Measurements from ENCODE around the gene ZNF460.

The ZNF460 gene

GRCh38 chr19:57302727-57303401, 22.6 kb downstream of the ZNF460 start:
- Histone ChIP-seq H3K36me3 (ENCODE audit: low read length) (peaks cover 12% of the 10 kb centered on the region; the same call in 1 of the 2 replicates), H3K4me3 (ENCODE audit: insufficient read depth, low read length, poor library complexity, severe bottlenecking) (no peak overlapping the region), H3K9ac (ENCODE audit: low read length) (no peak overlapping the region), H3K79me2 (ENCODE audit: insufficient read depth, low read length) (peaks cover 33% of the 10 kb centered on the region), H3K27ac (ENCODE audit: low read depth, low read length) (no peak overlapping the region), H2AFZ (ENCODE audit: low read depth, low read length, severe bottlenecking) (no peak overlapping the region), H3K4me2 (ENCODE audit: low read depth, low read length, poor library complexity, severe bottlenecking) (no peak overlapping the region), H3K27me3 (ENCODE audit: low read length) (no peaks in the 10 kb centered on the region), H3F3A (ENCODE audit: insufficient read depth) (peaks cover 11% of the 10 kb centered on the region; the same call in 1 of the 2 replicates), H3K9me2 (replicated peaks; ENCODE audit: insufficient read depth, low read length) (no peaks in the 10 kb centered on the region), H3K9me3 (ENCODE audit: insufficient read depth, low read length) (no peaks in the 10 kb centered on the region), H4K20me1 (ENCODE audit: low read depth, low read length) (peaks cover 6% of the 10 kb centered on the region; the same call in 1 of the 2 replicates)
- TF ChIP-seq EZH2phosphoT487 (conservative IDR thresholded peaks at IDR 0.05; ENCODE audit: low read length) (no peak), CTCF (IDR thresholded peaks at IDR 0.05; ENCODE audit: insufficient read depth, low read length, poor library complexity, severe bottlenecking) (no peak)

GRCh38 chr19:57305056-57305455, 24.8 kb downstream of the ZNF460 start:
- Histone ChIP-seq H3K9me3 (ENCODE audit: insufficient read depth, low read length) (no peaks in the 10 kb centered on the region), H3K9ac (ENCODE audit: low read length) (no peak overlapping the region), H2AFZ (ENCODE audit: low read depth, low read length, severe bottlenecking) (no peak overlapping the region), H3K27ac (ENCODE audit: low read depth, low read length) (no peak overlapping the region), H3K4me2 (ENCODE audit: low read depth, low read length, poor library complexity, severe bottlenecking) (no peak overlapping the region), H4K20me1 (ENCODE audit: low read depth, low read length) (peaks cover 9% of the 10 kb centered on the region; the same call in 1 of the 2 replicates), H3F3A (ENCODE audit: insufficient read depth) (peaks cover 11% of the 10 kb centered on the region; the same call in 1 of the 2 replicates), H3K36me3 (ENCODE audit: low read length) (peaks cover 8% of the 10 kb centered on the region; the same call in 1 of the 2 replicates), H3K27me3 (ENCODE audit: low read length) (no peaks in the 10 kb centered on the region), H3K79me2 (ENCODE audit: insufficient read depth, low read length) (peaks cover 23% of the 10 kb centered on the region; the same call in 1 of the 2 replicates), H3K4me3 (ENCODE audit: insufficient read depth, low read length, poor library complexity, severe bottlenecking) (no peak overlapping the region), H3K9me2 (replicated peaks; ENCODE audit: insufficient read depth, low read length) (no peaks in the 10 kb centered on the region)
- TF ChIP-seq CTCF (IDR thresholded peaks at IDR 0.05; ENCODE audit: insufficient read depth, low read length, poor library complexity, severe bottlenecking) (no peak), EZH2phosphoT487 (conservative IDR thresholded peaks at IDR 0.05; ENCODE audit: low read length) (no peak)

GRCh38 chr19:57308514-57308913, 28.2 kb downstream of the ZNF460 start:
- no peak overlapping the region for H3K4me3 ChIP-seq (ENCODE audit: insufficient read depth, low read length, poor library complexity, severe bottlenecking)
- no peaks in the 10 kb centered on the region; the same call in 1 of the 2 replicates for H3K79me2 ChIP-seq (ENCODE audit: insufficient read depth, low read length)

More at GRCh38 chr19:57308514-57308913, 28.2 kb downstream of the ZNF460 start:
- no peak overlapping the region for H3K27ac ChIP-seq (ENCODE audit: low read depth, low read length)
- H3K27me3 ChIP-seq (ENCODE audit: low read length), result no peaks in the 10 kb centered on the region
- H3K36me3 ChIP-seq (ENCODE audit: low read length), result peaks cover 4% of the 10 kb centered on the region; the same call in 1 of the 2 replicates
- H2AFZ ChIP-seq (ENCODE audit: low read depth, low read length, severe bottlenecking), result no peak overlapping the region
- H3K9ac ChIP-seq (ENCODE audit: low read length), result no peak overlapping the region
- no peaks in the 10 kb centered on the region for H3K9me2 ChIP-seq (replicated peaks; ENCODE audit: insufficient read depth, low read length)
- TF ChIP-seq CTCF (IDR thresholded peaks at IDR 0.05; ENCODE audit: insufficient read depth, low read length, poor library complexity, severe bottlenecking) (no peak), EZH2phosphoT487 (conservative IDR thresholded peaks at IDR 0.05; ENCODE audit: low read length) (no peak)
- peaks cover 9% of the 10 kb centered on the region; the same call in 1 of the 2 replicates for H4K20me1 ChIP-seq (ENCODE audit: low read depth, low read length)
- no peak overlapping the region for H3K4me2 ChIP-seq (ENCODE audit: low read depth, low read length, poor library complexity, severe bottlenecking)
- peaks cover 11% of the 10 kb centered on the region; the same call in 1 of the 2 replicates for H3F3A ChIP-seq (ENCODE audit: insufficient read depth)
- no peaks in the 10 kb centered on the region for H3K9me3 ChIP-seq (ENCODE audit: insufficient read depth, low read length)
